Neural cell (in vitro differentiated cells): ENCODE results near the gene ITPR3. TPM values are rescaled to one million over a fixed set of nuclear protein-coding genes. Genes with fewer than 3 reads are reported as not detected.

Source experiments
- H2AFZ ChIP-seq: fragments of 200-600, 300-800 bp; sonication (generic), shearing (Covaris generic); 2 replicates; pipeline ENCODE4 v1.6.0; 2014; ENCODE audit warnings: low read depth, mild to moderate bottlenecking, antibody characterized with exemption, low read length, moderate library complexity
- H3F3A ChIP-seq: fragments of 200-600 bp; shearing (Covaris generic); 2 replicates; pipeline ENCODE4 v1.6.1; 2016; ENCODE audit warnings: mild to moderate bottlenecking, moderate library complexity, mixed read lengths, antibody characterized with exemption, low read length; ENCODE audit not compliant: insufficient read depth, poor library complexity, severe bottlenecking
- H3K27ac ChIP-seq: fragments of 200-600, 300-800 bp; sonication (generic), shearing (Covaris generic); 2 replicates; pipeline ENCODE4 v1.5.1; 2014; ENCODE audit warnings: mild to moderate bottlenecking, low read length, moderate library complexity
- H3K27me3 ChIP-seq: fragments of 300-800, 200-600 bp; sonication (generic), shearing (Covaris generic); 2 replicates; pipeline ENCODE4 v1.6.0; 2014; ENCODE audit warnings: mild to moderate bottlenecking, low read depth, low read length, moderate library complexity; ENCODE audit not compliant: insufficient read depth
- H3K36me3 ChIP-seq: fragments of 300-800, 200-600 bp; sonication (generic), shearing (Covaris generic); 2 replicates; pipeline ENCODE4 v1.5.1; 2014; ENCODE audit warnings: mild to moderate bottlenecking, antibody characterized with exemption, low read length, moderate library complexity; ENCODE audit not compliant: insufficient read depth
- H3K4me2 ChIP-seq: fragments of 300-800, 200-600 bp; sonication (generic), shearing (Covaris generic); 2 replicates; pipeline ENCODE4 v1.6.0; 2014; ENCODE audit warnings: mild to moderate bottlenecking, low read length
- H3K4me3 ChIP-seq: fragments of 300-800, 200-600 bp; sonication (generic), shearing (Covaris generic); 2 replicates; pipeline ENCODE4 v1.5.1; 2014; ENCODE audit warnings: mild to moderate bottlenecking, low read length, moderate library complexity
- H3K79me2 ChIP-seq: fragments of 200-600 bp; shearing (Covaris generic); replicated peaks from 2 replicates; pipeline ENCODE4 v1.6.0; 2014; ENCODE audit warnings: mild to moderate bottlenecking, low read length, moderate library complexity; ENCODE audit not compliant: insufficient read depth
- H3K9ac ChIP-seq: fragments of 300-800, 200-600 bp; sonication (generic), shearing (Covaris generic); 2 replicates; pipeline ENCODE4 v1.6.1; 2016; ENCODE audit warnings: mild to moderate bottlenecking, low read length, mixed read lengths
- H3K9me2 ChIP-seq: fragments of 200-600 bp; shearing (Covaris generic); 2 replicates; pipeline ENCODE4 v1.6.1; 2016; ENCODE audit warnings: mild to moderate bottlenecking, low read length, mixed read lengths; ENCODE audit not compliant: insufficient read depth
- H3K9me3 ChIP-seq: fragments of 200-600, 300-800 bp; sonication (generic), shearing (Covaris generic); 2 replicates; pipeline ENCODE4 v1.6.1; 2016; ENCODE audit warnings: mild to moderate bottlenecking, mixed run types, low read length, moderate library complexity, mixed read lengths
- H4K20me1 ChIP-seq: fragments of 200-600 bp; shearing (Covaris generic); 2 replicates; pipeline ENCODE4 v1.6.1; 2016; ENCODE audit warnings: mild to moderate bottlenecking, mixed run types; ENCODE audit not compliant: insufficient read depth
- EP300 ChIP-seq: fragments of 450-650 bp; conservative IDR thresholded peaks from 2 replicates; pipeline ENCODE4 v1.6.1; 2014; ENCODE audit warnings: antibody characterized with exemption, mild to moderate bottlenecking, moderate library complexity; ENCODE audit not compliant: poor library complexity, severe bottlenecking
- EZH2 ChIP-seq: fragments of 200-600, 300-800 bp; shearing (Covaris generic), sonication (generic); IDR thresholded peaks from 2 replicates; pipeline ENCODE4 v1.6.1; 2014; ENCODE audit warnings: antibody characterized with exemption, low read length, borderline replicate concordance, mild to moderate bottlenecking; ENCODE audit not compliant: insufficient read depth, poor library complexity, severe bottlenecking
- MXI1 ChIP-seq: fragments of 450-650 bp; conservative IDR thresholded peaks from 2 replicates; pipeline ENCODE4 v1.6.1; 2014; ENCODE audit warnings: antibody characterized with exemption, mild to moderate bottlenecking; ENCODE audit not compliant: poor library complexity, severe bottlenecking
- POLR2AphosphoS5 ChIP-seq: IDR thresholded peaks from 2 replicates; pipeline ENCODE4 v1.6.1; 2012
- RAD21 ChIP-seq: fragments of 450-650 bp; conservative IDR thresholded peaks from 2 replicates; pipeline ENCODE4 v1.6.1; 2014; ENCODE audit warnings: antibody characterized with exemption, mild to moderate bottlenecking, moderate library complexity
- SMC3 ChIP-seq: fragments of 450-650 bp; conservative IDR thresholded peaks from 2 replicates; pipeline ENCODE4 v1.6.1; 2014; ENCODE audit warnings: antibody characterized with exemption, mild to moderate bottlenecking, moderate library complexity; ENCODE audit not compliant: poor library complexity
- TAF1 ChIP-seq: IDR thresholded peaks from 2 replicates; pipeline ENCODE4 v1.6.1; 2012; ENCODE audit warnings: low read depth
- polyA plus RNA-seq: library from polyadenylated mRNA; depleted of rRNA; stranded (reverse); fragments of >200 nt; gene quantifications from 2 replicates; pipeline ENCODE4 v1.2.3, GENCODE V29; 2014
- TF ChIP-seq, protein P1 (sequence below): IDR thresholded peaks from 2 replicates; pipeline ENCODE4 v1.6.1; 2012; ENCODE audit warnings: borderline replicate concordance
- TF ChIP-seq, protein P2 (sequence below): fragments of 450-650 bp; IDR thresholded peaks from 2 replicates; pipeline ENCODE4 v1.5.1; 2014; ENCODE audit warnings: antibody characterized with exemption, mild to moderate bottlenecking, moderate library complexity; ENCODE audit not compliant: poor library complexity, severe bottlenecking

ITPR3 gene
- polyA plus RNA-seq, 1 donor from 2014 or later, result 0.11 TPM

DNA sequence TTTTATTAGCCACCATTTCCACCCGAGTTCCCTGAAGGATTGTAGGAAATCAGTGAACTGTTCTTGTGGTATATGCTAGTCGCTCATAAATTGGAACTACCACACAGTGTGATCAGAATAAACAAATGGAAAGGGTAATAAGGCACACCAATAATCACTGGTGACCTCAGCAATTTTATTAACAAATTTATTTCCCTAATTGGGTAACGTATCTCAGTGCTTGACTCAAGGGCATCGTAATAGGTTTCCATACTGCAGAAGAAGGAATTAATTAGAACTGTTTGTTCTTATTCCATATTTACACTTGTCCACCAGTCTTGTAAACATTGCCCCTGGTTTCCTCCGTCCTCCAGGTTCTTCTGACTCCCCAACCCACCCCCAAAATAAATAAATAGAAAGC is 100.4 kb downstream of the ITPR3 start:
- H3K9me2 ChIP-seq, result no peaks in the 10 kb centered on the region
- H3K27me3 ChIP-seq, result no peaks in the 10 kb centered on the region
- TF ChIP-seq TAF1, result no peak
- TF ChIP-seq, protein P1, sequence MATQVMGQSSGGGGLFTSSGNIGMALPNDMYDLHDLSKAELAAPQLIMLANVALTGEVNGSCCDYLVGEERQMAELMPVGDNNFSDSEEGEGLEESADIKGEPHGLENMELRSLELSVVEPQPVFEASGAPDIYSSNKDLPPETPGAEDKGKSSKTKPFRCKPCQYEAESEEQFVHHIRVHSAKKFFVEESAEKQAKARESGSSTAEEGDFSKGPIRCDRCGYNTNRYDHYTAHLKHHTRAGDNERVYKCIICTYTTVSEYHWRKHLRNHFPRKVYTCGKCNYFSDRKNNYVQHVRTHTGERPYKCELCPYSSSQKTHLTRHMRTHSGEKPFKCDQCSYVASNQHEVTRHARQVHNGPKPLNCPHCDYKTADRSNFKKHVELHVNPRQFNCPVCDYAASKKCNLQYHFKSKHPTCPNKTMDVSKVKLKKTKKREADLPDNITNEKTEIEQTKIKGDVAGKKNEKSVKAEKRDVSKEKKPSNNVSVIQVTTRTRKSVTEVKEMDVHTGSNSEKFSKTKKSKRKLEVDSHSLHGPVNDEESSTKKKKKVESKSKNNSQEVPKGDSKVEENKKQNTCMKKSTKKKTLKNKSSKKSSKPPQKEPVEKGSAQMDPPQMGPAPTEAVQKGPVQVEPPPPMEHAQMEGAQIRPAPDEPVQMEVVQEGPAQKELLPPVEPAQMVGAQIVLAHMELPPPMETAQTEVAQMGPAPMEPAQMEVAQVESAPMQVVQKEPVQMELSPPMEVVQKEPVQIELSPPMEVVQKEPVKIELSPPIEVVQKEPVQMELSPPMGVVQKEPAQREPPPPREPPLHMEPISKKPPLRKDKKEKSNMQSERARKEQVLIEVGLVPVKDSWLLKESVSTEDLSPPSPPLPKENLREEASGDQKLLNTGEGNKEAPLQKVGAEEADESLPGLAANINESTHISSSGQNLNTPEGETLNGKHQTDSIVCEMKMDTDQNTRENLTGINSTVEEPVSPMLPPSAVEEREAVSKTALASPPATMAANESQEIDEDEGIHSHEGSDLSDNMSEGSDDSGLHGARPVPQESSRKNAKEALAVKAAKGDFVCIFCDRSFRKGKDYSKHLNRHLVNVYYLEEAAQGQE, result no peak
- TF ChIP-seq SMC3, result no peak
- no peak for TF ChIP-seq EZH2
- no peak for TF ChIP-seq POLR2AphosphoS5
- TF ChIP-seq RAD21, result no peak
- TF ChIP-seq EP300, result no peak
- no peak for TF ChIP-seq MXI1
- TF ChIP-seq, protein P2, sequence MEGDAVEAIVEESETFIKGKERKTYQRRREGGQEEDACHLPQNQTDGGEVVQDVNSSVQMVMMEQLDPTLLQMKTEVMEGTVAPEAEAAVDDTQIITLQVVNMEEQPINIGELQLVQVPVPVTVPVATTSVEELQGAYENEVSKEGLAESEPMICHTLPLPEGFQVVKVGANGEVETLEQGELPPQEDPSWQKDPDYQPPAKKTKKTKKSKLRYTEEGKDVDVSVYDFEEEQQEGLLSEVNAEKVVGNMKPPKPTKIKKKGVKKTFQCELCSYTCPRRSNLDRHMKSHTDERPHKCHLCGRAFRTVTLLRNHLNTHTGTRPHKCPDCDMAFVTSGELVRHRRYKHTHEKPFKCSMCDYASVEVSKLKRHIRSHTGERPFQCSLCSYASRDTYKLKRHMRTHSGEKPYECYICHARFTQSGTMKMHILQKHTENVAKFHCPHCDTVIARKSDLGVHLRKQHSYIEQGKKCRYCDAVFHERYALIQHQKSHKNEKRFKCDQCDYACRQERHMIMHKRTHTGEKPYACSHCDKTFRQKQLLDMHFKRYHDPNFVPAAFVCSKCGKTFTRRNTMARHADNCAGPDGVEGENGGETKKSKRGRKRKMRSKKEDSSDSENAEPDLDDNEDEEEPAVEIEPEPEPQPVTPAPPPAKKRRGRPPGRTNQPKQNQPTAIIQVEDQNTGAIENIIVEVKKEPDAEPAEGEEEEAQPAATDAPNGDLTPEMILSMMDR, result no peak
- no peak overlapping the region for H2AFZ ChIP-seq
- H3F3A ChIP-seq, result no peaks in the 10 kb centered on the region
- no peaks in the 10 kb centered on the region for H3K36me3 ChIP-seq
- H3K4me2 ChIP-seq, result no peak overlapping the region
- H3K27ac ChIP-seq, result no peak overlapping the region
- H3K9me3 ChIP-seq, result no peaks in the 10 kb centered on the region
- no peaks in the 10 kb centered on the region for H3K79me2 ChIP-seq
- no peak overlapping the region for H3K4me3 ChIP-seq
- H4K20me1 ChIP-seq, result no peaks in the 10 kb centered on the region
- H3K9ac ChIP-seq, result no peak overlapping the region

DNA sequence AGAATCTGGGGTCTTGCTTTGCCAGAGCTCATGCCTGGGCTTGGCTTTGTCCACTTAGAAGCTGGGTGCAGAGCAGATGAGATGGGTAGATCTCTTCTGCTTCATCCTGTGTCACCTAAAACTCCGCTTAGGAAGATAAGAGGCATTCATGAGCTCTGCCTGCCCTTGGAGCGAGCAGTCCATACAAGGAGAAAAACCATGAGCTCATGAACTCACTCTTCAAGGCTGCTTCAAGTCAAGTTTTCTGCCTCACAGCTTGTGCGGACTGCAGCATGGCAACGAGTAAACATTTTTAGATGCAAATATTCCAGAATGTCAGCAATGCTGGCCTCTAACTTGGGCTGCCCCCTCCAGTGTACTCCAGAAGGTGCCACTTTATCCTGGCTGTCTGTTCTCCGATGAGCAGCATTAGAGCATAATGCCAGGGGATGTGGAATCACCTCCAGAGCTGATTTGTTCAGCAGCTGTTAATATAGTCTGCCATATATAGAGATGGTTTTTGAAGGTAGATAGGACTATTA is 101.0 kb downstream of the ITPR3 start:
- no peak overlapping the region for H2AFZ ChIP-seq
- H3K9me3 ChIP-seq, result no peaks in the 10 kb centered on the region
- H3K4me3 ChIP-seq, result no peak overlapping the region
- H3K27ac ChIP-seq, result no peak overlapping the region
- no peaks in the 10 kb centered on the region for H3K36me3 ChIP-seq
- H3K27me3 ChIP-seq, result no peaks in the 10 kb centered on the region
- no peaks in the 10 kb centered on the region for H3K9me2 ChIP-seq
- TF ChIP-seq, protein P1, result no peak
- no peak for TF ChIP-seq EP300
- no peak for TF ChIP-seq RAD21
- TF ChIP-seq EZH2, result no peak
- TF ChIP-seq, protein P2, result no peak
- no peak for TF ChIP-seq TAF1
- H3F3A ChIP-seq, result no peaks in the 10 kb centered on the region
- no peak overlapping the region for H3K4me2 ChIP-seq
- H3K79me2 ChIP-seq, result no peaks in the 10 kb centered on the region
- no peaks in the 10 kb centered on the region for H4K20me1 ChIP-seq
- no peak overlapping the region for H3K9ac ChIP-seq
